T-helper 22 cell (primary cell): Measurements from ENCODE around the gene CCT3.
"Not testable (repeated sequence)": the region's sequence is repeated elsewhere in the genome, so short reads cannot be mapped to it uniquely, and the experiment has no call there.

Experiments
- DNase-seq: peaks from one replicate; pipeline ENCODE4 v3.0.0-alpha.2; 2020; ENCODE audit warnings: low read depth

CCT3 gene

GRCh38 chr1:156338180-156338976 is at the start of gene CCT3, which contains the start of gene TSACC:
TSS of gene CCT3 (minus strand) at chr1:156338292. CDS start at chr1:156338184, 108 bp downstream.
TSS of gene TSACC (plus strand) at chr1:156338526. CDS start at chr1:156339758, 1,232 bp downstream.
- peak; percentile 98 for DNase-seq

GRCh38 chr1:156387870-156388173 is 49.7 kb upstream of the CCT3 start:
- no peak for DNase-seq

GRCh38 chr1:156386949-156387869 is 49.1 kb upstream of the CCT3 start:
- no peak for DNase-seq

DNA sequence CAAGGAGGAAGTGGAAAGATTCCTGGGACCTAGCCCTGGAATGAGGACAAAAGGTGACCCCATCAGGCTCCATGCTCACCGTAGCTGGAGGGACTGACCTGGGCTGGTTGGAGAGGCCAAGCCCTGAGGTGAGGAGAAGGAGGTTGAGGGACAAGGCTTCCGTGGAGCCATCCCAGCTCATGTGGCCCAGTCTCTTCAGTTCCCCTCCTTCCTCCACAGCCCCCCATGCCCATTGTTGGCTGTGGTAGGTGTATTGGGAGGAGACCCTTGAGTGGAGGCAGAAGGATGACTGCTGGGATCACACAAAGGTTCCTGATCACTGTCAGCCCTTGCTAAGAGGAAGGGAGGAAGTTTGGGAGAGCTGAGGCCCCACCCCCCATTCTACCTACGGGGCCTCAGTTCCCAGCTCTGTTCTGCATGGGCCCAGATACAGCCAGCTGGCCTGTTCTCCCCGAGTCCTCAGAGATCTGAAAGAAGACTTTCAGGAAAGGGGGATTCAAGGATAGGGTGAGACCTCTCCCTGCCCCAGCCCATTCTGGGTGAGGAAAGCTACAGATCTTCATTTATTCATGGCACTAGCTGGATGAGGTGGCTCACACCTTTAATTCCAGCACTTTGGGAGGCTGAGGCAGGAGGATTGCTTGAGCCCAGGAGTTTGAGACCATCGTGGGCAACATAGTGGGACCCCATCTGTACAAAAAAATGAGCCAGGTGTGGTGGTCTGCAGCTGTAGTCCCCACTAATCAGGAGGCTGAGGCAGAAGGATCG is 48.2 kb upstream of the CCT3 start:
- DNase-seq = no peak

- DNase-seq = peak; percentile 42
These were observed 47.5 kb upstream of the CCT3 start for GRCh38 chr1:156385534-156386031.

DNA sequence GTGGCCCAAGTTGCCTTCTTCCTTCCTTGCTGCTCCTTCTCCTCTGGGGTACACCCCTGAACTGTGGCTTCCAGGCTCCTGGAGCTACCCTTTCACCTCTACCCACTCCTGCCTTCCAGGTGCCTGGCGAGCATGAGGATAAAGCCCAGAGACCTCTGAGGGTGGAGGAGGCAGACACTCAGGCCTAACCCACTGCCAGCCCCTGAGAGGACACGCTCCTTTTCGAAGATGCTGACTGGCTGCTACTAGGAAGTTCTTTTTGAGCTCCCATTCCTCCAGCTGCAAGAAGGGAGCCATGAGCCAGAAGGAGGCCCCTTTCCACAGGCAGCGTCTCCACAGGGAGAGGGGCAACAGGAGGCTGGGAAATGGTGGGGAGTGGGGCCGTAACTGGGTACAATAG is 46.6 kb upstream of the CCT3 start:
- no peak for DNase-seq

GRCh38 chr1:156384007-156384406 is 45.9 kb upstream of the CCT3 start:
- DNase-seq = no peak

DNA sequence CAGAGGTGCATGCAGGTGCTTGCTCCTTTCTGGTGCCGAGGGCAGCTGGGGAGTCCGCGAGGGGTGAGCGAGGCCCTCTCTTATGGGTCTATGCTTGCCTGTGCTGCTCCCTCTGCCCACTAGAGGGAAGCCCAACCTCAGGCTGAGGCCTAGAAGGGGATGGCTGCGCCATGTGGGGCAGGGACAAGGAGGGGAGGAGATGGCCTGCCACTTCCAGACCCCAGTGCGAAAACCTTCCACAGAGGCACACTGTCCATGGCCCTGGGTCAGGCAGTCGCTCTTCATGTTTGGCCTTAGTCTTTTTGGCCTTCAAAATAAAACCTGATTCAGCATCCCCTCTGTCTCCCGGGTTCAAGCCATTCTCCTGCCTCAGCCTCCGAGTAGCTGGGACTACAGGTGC is 44.9 kb upstream of the CCT3 start:
- peak; percentile 16 for DNase-seq

DNA sequence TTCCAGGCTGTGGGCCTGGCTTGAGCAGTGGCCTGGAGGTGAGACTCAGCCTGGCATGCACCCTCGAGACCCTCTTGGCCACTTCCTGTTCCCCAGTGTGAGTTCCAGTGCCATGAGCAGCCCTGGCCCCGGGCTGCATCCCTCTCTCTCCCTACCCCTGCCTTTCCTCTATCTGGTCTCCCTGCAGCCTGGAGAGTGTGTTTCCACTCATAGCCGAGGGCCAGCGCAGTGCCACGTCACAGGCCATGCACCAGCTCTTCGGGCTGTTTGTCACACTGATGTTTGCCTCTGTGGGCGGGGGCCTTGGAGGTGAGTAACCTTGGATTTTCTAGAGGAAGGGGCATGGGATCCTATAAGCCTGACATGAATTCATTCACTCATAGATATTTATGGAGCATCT is 44.5 kb upstream of the CCT3 start:
- no peak for DNase-seq

DNA sequence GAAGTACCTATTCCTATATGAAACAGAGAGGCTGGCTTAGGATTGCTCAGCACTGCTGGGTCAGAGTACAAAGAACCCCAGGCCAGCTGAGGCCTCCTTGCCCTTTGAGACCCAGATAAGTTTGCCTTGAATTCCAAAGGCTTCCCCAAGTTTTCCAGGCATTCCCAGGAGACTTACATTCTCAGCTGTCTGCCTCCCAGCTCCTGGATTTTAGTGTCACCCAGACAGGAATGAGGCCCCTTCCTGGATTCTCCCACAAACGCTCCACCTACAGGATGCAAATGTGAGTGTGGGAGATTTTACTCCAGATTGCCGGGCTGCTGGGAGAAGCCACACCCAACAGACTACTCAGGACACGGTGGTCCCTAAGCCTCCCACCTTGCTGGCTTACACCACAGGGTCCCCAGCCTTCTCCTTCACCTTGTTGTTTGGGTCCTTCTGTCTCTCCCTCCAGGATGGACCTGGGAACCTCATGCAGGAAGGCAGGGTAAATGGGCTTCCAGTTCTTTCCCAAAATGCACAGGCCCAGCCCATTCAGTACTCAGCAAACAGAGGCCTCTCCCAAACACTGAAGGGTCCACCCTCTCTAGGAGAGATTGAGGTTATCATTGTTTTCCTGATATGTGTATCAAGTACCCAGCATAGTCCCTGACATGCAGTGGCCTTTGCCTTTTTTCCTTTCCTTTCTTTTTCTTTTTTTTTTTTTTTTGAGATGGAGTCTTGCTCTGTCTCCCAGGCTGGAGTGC is 41.5 kb upstream of the CCT3 start:
- no peak for DNase-seq

DNA sequence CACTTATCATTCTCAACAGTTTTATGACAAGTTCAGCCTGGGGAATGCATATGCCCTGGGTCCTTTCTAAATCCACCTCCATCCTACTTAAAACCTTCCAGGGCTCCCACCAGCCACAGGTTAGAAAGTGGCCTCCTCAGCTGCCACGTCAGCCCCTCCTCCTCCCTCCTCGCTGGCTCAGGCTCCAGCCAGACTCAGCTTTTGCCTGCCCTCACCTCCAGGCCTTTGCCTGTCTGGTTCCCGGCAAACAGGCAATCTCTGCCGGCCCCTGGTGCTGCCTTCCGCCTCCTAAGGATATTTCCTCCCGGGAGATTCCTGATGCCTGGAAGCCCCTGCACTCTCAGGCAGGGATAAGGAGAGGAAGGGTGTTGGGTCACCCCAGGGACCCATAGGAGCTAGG is 40.5 kb upstream of the CCT3 start:
- DNase-seq = no peak

DNA sequence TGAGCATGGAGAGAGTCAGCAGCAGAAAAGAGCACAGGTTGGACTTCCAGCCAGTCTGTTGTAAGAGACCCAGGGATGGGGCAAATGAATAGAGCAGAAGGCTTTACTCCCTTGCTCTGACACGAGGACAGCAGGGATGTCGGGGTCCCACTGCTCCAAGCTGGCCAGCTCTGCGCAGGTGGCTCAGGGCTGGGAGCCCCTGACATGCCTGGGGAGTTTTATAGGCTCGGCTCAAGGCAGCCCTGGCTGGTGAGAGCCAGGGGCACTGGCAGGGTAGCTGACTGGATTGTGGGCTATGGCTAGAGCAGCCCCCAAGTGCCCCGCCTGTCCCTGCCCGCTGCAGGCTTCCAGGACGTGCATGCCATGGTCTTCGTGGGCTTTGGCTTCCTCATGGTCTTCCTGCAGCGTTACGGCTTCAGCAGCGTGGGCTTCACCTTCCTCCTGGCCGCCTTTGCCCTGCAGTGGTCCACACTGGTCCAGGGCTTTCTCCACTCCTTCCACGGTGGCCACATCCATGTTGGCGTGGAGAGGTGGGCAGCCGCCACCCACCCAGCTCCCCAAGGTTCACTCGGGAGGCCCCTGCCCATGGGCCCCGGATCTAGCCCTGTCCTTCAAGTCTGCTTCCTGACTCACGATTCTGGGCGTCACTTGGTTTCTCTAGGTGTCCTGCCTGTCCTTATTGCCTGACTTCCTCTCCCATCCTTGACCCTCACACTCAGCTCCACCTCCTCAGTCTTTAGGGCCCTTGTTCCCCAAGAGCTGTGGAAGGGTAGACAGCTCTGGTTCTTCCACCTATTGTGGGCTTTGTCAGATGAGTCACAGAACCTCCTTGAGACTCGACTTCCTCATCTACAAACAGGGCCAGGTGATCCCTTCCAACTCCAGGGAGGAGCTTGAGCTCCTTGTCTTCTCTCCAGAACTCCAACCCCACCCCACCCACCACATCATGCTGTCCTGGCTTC is 39.1 kb upstream of the CCT3 start:
- no peak for DNase-seq

DNA sequence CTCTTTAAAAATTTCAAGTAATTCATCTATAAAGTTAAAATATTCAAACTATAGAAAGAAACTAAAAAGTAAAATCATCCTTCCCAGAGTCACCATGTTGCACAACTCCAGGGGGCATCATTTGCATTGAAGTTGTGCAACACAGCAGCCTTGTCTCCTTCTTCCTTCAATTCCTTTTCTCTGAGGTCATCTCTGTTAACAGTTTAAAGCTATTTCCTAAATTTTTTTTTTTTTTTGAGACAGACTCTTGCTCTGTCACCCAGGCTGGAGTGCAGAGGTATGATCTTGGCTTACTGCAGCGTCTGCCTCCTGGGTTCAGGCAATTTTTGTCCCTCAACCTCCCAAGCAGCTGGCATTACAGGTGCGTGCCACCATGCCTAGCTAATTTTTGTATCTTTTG is 38.1 kb upstream of the CCT3 start:
- no peak for DNase-seq

GRCh38 chr1:156373546-156373945 is 35.5 kb upstream of the CCT3 start:
- DNase-seq = no peak

DNA sequence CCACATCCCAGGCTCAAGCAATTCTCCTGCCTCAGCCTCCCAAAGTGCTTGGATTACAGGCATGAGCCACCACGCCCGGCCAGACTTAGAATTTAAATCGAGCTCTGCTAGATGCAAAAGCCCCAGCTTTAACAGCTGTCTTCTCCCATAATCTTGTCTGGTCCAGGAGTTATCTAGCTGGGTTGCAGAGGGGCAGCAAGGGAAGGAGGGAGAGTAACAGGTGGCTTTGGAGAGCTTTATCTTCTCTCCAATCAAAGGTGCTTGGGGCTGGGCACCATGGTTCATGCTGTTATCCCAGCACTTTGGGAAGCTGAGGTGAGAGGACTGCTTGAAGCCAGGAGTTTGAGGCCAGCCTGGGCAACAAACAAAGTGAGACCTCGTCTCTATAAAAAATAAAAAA is 34.8 kb upstream of the CCT3 start:
- DNase-seq = no peak

DNA sequence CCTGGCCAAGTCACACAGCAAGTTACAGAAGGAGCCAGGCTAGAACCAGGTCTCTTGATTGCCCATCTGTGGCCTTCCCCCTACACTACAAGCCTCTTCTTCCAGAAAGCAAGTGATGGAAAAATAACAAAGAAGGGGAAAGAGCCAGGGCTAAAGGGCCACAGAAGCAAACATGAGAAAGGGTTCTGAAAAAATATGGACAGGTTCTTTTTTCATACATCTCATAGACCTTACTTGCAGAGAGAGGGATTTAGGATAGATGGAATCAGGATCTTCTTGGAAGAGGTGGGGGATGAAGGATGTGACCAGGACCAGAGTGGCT is 34.1 kb upstream of the CCT3 start:
- DNase-seq = no peak

- no peak for DNase-seq
These were observed 33.6 kb upstream of the CCT3 start for GRCh38 chr1:156371553-156372264.

GRCh38 chr1:156369685-156370286 is 31.7 kb upstream of the CCT3 start:
- DNase-seq = not testable (repeated sequence)

DNA sequence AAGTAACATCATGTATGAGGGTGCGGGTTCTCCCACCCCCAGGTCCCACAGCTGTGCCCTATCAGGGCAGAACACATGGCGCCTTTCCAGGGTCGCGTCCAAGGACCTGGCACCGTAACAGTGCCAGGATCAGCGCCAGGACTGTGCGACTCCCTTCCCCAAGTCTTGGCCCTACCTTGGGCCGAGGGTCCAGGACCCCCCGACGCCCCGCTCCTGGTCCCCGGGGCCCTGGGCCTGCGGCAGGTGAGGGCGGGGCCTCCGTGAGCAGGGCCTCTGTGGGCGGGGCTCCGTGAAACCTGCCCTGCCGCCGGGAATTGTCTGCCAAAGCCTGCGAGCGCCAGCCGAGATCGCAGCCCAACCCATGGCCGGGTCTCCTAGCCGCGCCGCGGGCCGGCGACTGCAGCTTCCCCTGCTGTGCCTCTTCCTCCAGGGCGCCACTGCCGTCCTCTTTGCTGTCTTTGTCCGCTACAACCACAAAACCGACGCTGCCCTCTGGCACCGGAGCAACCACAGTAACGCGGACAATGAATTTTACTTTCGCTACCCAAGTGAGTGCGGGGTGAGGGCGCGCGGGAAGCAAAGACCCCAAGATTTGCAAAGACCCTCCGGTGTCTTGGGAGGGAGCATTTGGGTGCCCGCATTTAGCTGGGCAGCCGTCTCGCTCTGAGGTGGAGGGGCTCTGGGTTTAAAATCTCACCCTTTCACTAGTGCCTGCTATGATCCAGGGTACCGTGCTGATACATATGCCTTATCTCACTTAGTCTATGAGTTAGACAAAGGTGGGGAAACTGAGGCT is 31.0 kb upstream of the CCT3 start, which contains the start of gene RHBG:
Gene RHBG, plus strand, starts transcription at position 323 of the 796 bp plus-strand sequence. Its CDS starts 39 bp downstream, at position 362.
- DNase-seq = no peak
